ENCODE data around the gene SCN3B. TPM values are rescaled to one million over a fixed set of nuclear protein-coding genes. Genes with fewer than 3 reads are reported as not detected.
A peak's percentile ranks its signal among the peaks of the same experiment; 100 is the strongest.

SCN3B gene
- total and polyA plus RNA-seq, 10 donors = 0.09 to 1.7 (median 0.58) TPM

DNA sequence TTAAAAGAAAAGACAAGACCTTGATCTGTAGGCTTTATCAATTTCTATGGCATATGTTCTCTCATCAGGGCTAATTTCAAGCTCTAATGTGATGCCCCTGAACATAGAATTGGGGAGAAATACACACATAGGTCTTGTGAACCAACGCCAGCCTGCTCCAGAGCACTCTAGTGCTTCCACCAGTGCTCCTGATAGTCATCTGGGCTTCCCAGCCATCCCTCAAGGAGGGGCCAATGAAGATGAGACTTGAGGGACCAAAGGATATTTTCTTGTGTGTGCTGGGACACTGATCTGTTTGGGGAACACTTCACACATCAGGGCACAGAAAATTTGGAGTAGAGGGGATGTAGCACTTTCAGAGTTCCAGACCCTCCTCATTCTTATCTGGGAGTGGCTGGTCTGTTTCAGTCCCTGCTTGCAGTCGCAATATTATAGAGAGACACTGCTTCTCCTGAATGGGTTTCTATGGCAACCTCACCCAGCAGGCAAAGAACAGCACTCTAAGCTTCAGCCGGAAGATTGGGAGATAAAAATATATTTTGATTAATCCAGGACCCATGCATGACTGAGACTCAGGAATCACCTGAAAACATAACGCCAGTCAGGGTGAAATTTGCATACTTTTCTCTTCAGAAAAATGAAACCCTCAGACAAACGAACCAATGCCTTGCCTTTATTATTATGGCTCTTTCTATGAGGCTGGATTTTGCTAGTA, 28.4 kb upstream of the SCN3B start:
- H3K27me3 ChIP-seq (replicated peaks in 1 of 7) = peaks cover 0 to 4% (median 0%) of the 10 kb centered on the region in 7 donors

DNA sequence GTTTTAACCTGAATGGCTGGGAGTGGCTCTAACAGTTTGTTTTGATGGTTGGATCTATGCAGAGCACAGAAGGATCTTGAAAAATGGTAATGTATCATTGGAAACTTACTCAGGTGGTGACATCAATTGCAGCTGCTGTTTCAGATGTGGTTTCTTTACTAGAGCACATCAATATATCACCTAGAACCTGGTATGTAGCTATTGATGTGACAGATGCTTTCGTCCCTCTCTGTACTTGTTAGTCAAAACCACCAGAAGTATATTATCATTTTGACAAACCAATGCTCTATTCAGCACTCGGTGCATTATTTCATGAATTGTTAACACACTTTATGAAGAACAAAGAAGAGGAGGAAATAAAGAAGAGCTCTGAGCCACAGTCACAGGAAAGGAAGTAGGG, 26.6 kb upstream of the SCN3B start:
- WGBS, 5 donors = 66 to 77% (median 72%) methylated on average over 2 of the region's 2 CpGs
- TF ChIP-seq, protein P1, sequence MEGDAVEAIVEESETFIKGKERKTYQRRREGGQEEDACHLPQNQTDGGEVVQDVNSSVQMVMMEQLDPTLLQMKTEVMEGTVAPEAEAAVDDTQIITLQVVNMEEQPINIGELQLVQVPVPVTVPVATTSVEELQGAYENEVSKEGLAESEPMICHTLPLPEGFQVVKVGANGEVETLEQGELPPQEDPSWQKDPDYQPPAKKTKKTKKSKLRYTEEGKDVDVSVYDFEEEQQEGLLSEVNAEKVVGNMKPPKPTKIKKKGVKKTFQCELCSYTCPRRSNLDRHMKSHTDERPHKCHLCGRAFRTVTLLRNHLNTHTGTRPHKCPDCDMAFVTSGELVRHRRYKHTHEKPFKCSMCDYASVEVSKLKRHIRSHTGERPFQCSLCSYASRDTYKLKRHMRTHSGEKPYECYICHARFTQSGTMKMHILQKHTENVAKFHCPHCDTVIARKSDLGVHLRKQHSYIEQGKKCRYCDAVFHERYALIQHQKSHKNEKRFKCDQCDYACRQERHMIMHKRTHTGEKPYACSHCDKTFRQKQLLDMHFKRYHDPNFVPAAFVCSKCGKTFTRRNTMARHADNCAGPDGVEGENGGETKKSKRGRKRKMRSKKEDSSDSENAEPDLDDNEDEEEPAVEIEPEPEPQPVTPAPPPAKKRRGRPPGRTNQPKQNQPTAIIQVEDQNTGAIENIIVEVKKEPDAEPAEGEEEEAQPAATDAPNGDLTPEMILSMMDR (IDR thresholded peaks at IDR 0.05 in 8 of 11, conservative IDR thresholded peaks at IDR 0.05 in 3 of 11) = no peak
- TF ChIP-seq POLR2AphosphoS5 (IDR thresholded peaks at IDR 0.05) (no peak), POLR2A (IDR thresholded peaks at IDR 0.05) (no peak)
- Histone ChIP-seq H3K27ac (peak overlapping the region in 1 of 8 donors; percentile 24), H3K4me1 (no peaks in the 10 kb centered on the region), H3K4me3 (no peak overlapping the region), H3K27me3 (replicated peaks in 1 of 7) (peaks cover 0 to 4% (median 0%) of the 10 kb centered on the region in 7 donors), H3K9me3 (peaks cover 0 to 8% (median 0%) of the 10 kb centered on the region in 8 donors), H3K36me3 (no peaks in the 10 kb centered on the region)
- no peak for DNase-seq
- intact Hi-C loops (cut with DNase I; ENCODE audit: low total_unique reads) = no loop called here

More for the DNA sequence above, 28.4 kb upstream of the SCN3B start:
- 68 to 77% (median 72%) methylated on average over 5 of the region's 5 CpGs for WGBS, 5 donors
- no peak overlapping the region for H3K4me3 ChIP-seq
- H3K27ac ChIP-seq = no peak overlapping the region
- intact Hi-C loops (cut with DNase I; ENCODE audit: low total_unique reads) = no loop called here
- no peak for DNase-seq
- TF ChIP-seq, protein P1 (IDR thresholded peaks at IDR 0.05 in 8 of 11, conservative IDR thresholded peaks at IDR 0.05 in 3 of 11) = no peak
- TF ChIP-seq POLR2A (IDR thresholded peaks at IDR 0.05) (no peak), POLR2AphosphoS5 (IDR thresholded peaks at IDR 0.05) (no peak)
- no peaks in the 10 kb centered on the region for H3K36me3 ChIP-seq
- peaks cover 0 to 8% (median 0%) of the 10 kb centered on the region in 8 donors for H3K9me3 ChIP-seq
- H3K4me1 ChIP-seq = no peaks in the 10 kb centered on the region

- TF ChIP-seq, protein P1 (IDR thresholded peaks at IDR 0.05 in 8 of 11, conservative IDR thresholded peaks at IDR 0.05 in 3 of 11) = no peak
- TF ChIP-seq POLR2AphosphoS5 (IDR thresholded peaks at IDR 0.05) = no peak
- TF ChIP-seq POLR2A (IDR thresholded peaks at IDR 0.05) = no peak
- peaks cover 0 to 8% (median 0%) of the 10 kb centered on the region in 8 donors for H3K9me3 ChIP-seq
- WGBS, 5 donors = 93 to 100% (median 96%) methylated on average over 2 of the region's 2 CpGs
- intact Hi-C loops (cut with DNase I; ENCODE audit: low total_unique reads) = no loop called here
- H3K27me3 ChIP-seq (replicated peaks in 1 of 7) = peaks cover 0 to 4% (median 0%) of the 10 kb centered on the region in 7 donors
- no peak overlapping the region for H3K4me3 ChIP-seq
- H3K36me3 ChIP-seq = no peaks in the 10 kb centered on the region
- H3K4me1 ChIP-seq = no peaks in the 10 kb centered on the region
- no peak for DNase-seq
- no peak overlapping the region for H3K27ac ChIP-seq
These were observed 23.8 kb upstream of the SCN3B start for GRCh38 chr11:123678246-123678645.

- H3K4me3 ChIP-seq = no peak overlapping the region
- 64 to 75% (median 73%) methylated on average over 2 of the region's 2 CpGs for WGBS, 5 donors
- no peaks in the 10 kb centered on the region for H3K4me1 ChIP-seq
- intact Hi-C loops (cut with DNase I; ENCODE audit: low total_unique reads) = no loop called here
- peaks cover 0 to under 1% (median 0%) of the 10 kb centered on the region in 7 donors for H3K27me3 ChIP-seq (replicated peaks in 1 of 7)
- no peak overlapping the region for H3K27ac ChIP-seq
- DNase-seq = no peak
- TF ChIP-seq POLR2AphosphoS5 (IDR thresholded peaks at IDR 0.05) (no peak), POLR2A (IDR thresholded peaks at IDR 0.05) (no peak)
- TF ChIP-seq, protein P1 (IDR thresholded peaks at IDR 0.05 in 8 of 11, conservative IDR thresholded peaks at IDR 0.05 in 3 of 11) = no peak
- H3K36me3 ChIP-seq = no peaks in the 10 kb centered on the region
- peaks cover 0 to 8% (median 0%) of the 10 kb centered on the region in 8 donors for H3K9me3 ChIP-seq
These were observed 23.1 kb upstream of the SCN3B start for GRCh38 chr11:123677510-123677909.
